Astrocyte (in vitro differentiated cells and primary cell): ENCODE data around the gene RALGAPA2.

Experiments
- EZH2 ChIP-seq: IDR thresholded peaks from 2 replicates; pipeline ENCODE4 v1.6.1; 2012; ENCODE audit warnings: mild to moderate bottlenecking, low read length, inconsistent platforms; ENCODE audit not compliant: insufficient read depth
- TF ChIP-seq, protein P1 (sequence below): IDR thresholded peaks from 2 replicates; pipeline ENCODE4 v1.5.1; 2011; ENCODE audit warnings: low read depth, mild to moderate bottlenecking, inconsistent platforms, low read length, moderate library complexity; ENCODE audit not compliant: insufficient read depth

DNA sequence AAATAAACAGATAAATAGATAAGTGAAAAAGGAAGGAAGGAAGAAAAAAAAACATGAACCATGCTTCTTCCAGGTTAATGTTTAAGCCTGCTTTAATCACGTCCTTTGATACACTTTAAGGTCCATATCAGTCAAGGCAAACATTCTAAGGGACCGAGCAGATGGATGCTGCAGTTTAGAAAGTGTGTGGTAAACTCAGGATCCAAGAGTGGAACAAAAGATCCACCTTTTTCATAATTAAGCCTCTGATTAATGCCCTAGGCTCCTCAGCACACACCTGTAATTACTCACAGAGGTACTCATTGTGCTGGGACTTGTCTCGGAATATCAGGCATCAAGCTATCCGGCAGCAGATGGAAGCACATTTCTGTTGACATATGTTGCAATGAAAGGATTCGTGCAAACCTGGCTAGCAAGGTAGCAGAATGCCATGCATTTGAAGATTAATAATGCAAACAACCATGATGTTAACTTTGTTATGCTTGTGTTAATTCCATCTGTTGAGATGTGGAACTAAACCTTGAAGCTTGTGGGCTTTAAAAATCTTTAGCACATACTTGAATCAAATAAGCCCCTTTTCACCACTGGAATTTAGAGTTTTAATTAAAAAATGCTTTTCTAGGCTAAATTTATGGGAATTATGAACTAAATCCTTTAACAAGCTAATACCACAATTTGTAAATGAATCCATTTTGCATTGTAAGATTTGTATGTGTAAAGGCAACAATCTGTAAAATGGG, 163.7 kb downstream of the RALGAPA2 start:
- TF ChIP-seq, protein P1, sequence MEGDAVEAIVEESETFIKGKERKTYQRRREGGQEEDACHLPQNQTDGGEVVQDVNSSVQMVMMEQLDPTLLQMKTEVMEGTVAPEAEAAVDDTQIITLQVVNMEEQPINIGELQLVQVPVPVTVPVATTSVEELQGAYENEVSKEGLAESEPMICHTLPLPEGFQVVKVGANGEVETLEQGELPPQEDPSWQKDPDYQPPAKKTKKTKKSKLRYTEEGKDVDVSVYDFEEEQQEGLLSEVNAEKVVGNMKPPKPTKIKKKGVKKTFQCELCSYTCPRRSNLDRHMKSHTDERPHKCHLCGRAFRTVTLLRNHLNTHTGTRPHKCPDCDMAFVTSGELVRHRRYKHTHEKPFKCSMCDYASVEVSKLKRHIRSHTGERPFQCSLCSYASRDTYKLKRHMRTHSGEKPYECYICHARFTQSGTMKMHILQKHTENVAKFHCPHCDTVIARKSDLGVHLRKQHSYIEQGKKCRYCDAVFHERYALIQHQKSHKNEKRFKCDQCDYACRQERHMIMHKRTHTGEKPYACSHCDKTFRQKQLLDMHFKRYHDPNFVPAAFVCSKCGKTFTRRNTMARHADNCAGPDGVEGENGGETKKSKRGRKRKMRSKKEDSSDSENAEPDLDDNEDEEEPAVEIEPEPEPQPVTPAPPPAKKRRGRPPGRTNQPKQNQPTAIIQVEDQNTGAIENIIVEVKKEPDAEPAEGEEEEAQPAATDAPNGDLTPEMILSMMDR = no peak
- no peak for TF ChIP-seq EZH2
